HCT116 (cell line): ENCODE results near the gene FOXS1. TPM values are rescaled to one million over a fixed set of nuclear protein-coding genes. Genes with fewer than 3 reads are reported as not detected.

Source experiments
- ATAC-seq: fragments of 200-7000 bp; cut with Tn5 transposase; 2 replicates; pipeline ENCODE4 v1.9.1; 2020; ENCODE audit warnings: mild to moderate bottlenecking, moderate library complexity
- BruUV-seq: library from RNA; stranded (reverse); fragments of 400-500 nt; replicated peaks from 2 replicates; lab custom pipeline; 2021; lab: Mats Ljungman, UMichigan
- CTCF ChIA-PET: fragments of 300-600 bp; sonication (Branson Sonifier 250); formaldehyde crosslinking; loops from one replicate; lab custom pipeline; 2021; ENCODE audit warnings: antibody characterized with exemption; lab: Charles Lee
- POLR2A ChIA-PET: fragments of 300-600, 350-600 bp; sonication (Branson Sonifier 250); formaldehyde crosslinking; loops from one replicate; lab custom pipeline; 2021; ENCODE audit warnings: antibody characterized with exemption; lab: Charles Lee
- RAD21 ChIA-PET, 2 experiments: fragments of 300-600 bp; sonication (Branson Sonifier 250); formaldehyde crosslinking; loops; one replicate each; lab custom pipeline; 2023; ENCODE audit warnings: low total read pairs in 2 of 2; ENCODE audit not compliant: uncharacterized antibody in 2 of 2, unreplicated experiment in 2 of 2, low non-redundant PET in 1 of 2; lab: Charles Lee
- DNase-seq: peaks from one replicate; pipeline ENCODE4 v3.0.0-alpha.2; 2010; ENCODE audit warnings: low read depth, low spot score
- H2AFZ ChIP-seq: fragments of 200-600 bp; shearing (Covaris generic), sonication (generic); 2 replicates; pipeline ENCODE4 v1.6.1; 2017; ENCODE audit warnings: low read depth, mixed run types, mixed read lengths, antibody characterized with exemption, low read length; ENCODE audit not compliant: poor library complexity, severe bottlenecking
- H3K27ac ChIP-seq: 2 replicates; pipeline ENCODE4 v1.5.1; 2012; ENCODE audit warnings: low read depth, low read length
- H3K27me3 ChIP-seq: fragments of 200-600 bp; sonication (generic); 2 replicates; pipeline ENCODE4 v1.6.1; 2016; ENCODE audit warnings: mixed run types, low read length, mixed read lengths; ENCODE audit not compliant: insufficient read depth
- H3K36me3 ChIP-seq, 2 experiments: fragments of 200-500 bp in 1 of 2; fragments of 200-600 bp in 1 of 2; sonication (Bioruptor generic) in 1 of 2; sonication (generic) in 1 of 2; 2 replicates each; pipeline versions ENCODE4 v1.5.1 to v1.6.1; 2014 to 2016; ENCODE audit warnings: low read length in 2 of 2, inconsistent platforms in 1 of 2, mixed read lengths in 1 of 2, mixed run types in 1 of 2; ENCODE audit not compliant: insufficient read depth in 2 of 2, control insufficient read depth in 1 of 2
- H3K4me1 ChIP-seq, 2 experiments: fragments of 200-600 bp in 1 of 2; sonication (generic) in 1 of 2; 2 replicates each; pipeline versions ENCODE4 v1.5.1 to v1.6.1; 2012 to 2017; ENCODE audit warnings: low read length in 2 of 2, inconsistent platforms in 1 of 2, mild to moderate bottlenecking in 1 of 2, mixed read lengths in 1 of 2, mixed run types in 1 of 2, moderate library complexity in 1 of 2; ENCODE audit not compliant: insufficient read depth in 2 of 2, control insufficient read depth in 1 of 2
- H3K4me2 ChIP-seq: fragments of 200-600 bp; sonication (generic); 2 replicates; pipeline ENCODE4 v1.6.1; 2017; ENCODE audit warnings: mixed run types, low read length, mixed read lengths
- H3K4me3 ChIP-seq, 2 experiments: fragments of 200-600 bp in 1 of 2; sonication (generic) in 1 of 2; replicated peaks in 1 of 2; 2 replicates each; pipeline ENCODE4 v1.5.1; 2011 to 2016; ENCODE audit warnings: low read length in 2 of 2, control low read depth in 1 of 2, low read depth in 1 of 2, mild to moderate bottlenecking in 1 of 2, mixed read lengths in 1 of 2, mixed run types in 1 of 2
- H3K79me2 ChIP-seq: fragments of 200-600 bp; sonication (generic); 2 replicates; pipeline ENCODE4 v1.6.1; 2017; ENCODE audit warnings: mild to moderate bottlenecking, mixed run types, low read length, moderate library complexity, mixed read lengths; ENCODE audit not compliant: insufficient read depth
- H3K9ac ChIP-seq: fragments of 200-600 bp; sonication (generic); 2 replicates; pipeline ENCODE4 v1.6.1; 2016; ENCODE audit warnings: low read length, mixed read lengths
- H3K9me2 ChIP-seq: fragments of 200-600 bp; sonication (generic), shearing (Covaris generic); 2 replicates; pipeline ENCODE4 v1.6.1; 2017; ENCODE audit warnings: mixed run types, mild to moderate bottlenecking, moderate library complexity; ENCODE audit not compliant: insufficient read depth
- H3K9me3 ChIP-seq, 2 experiments: fragments of 200-500 bp in 1 of 2; fragments of 200-600 bp in 1 of 2; sonication (Bioruptor generic) in 1 of 2; sonication (generic) in 1 of 2; 2 replicates each; pipeline ENCODE4 v1.6.1; 2014 to 2017; ENCODE audit warnings: low read length in 2 of 2, mixed read lengths in 2 of 2, inconsistent platforms in 1 of 2, low read depth in 1 of 2, mild to moderate bottlenecking in 1 of 2, mixed run types in 1 of 2, moderate library complexity in 1 of 2; ENCODE audit not compliant: control insufficient read depth in 1 of 2, insufficient read depth in 1 of 2
- H4K20me1 ChIP-seq: fragments of 200-600 bp; sonication (generic), shearing (Covaris generic); 2 replicates; pipeline ENCODE4 v1.6.1; 2017; ENCODE audit warnings: mixed run types, mild to moderate bottlenecking, moderate library complexity; ENCODE audit not compliant: insufficient read depth
- CBX3 ChIP-seq: IDR thresholded peaks from 2 replicates; pipeline ENCODE4 v1.6.1; 2012; ENCODE audit warnings: low read depth
- EGR1 ChIP-seq: IDR thresholded peaks from 2 replicates; pipeline ENCODE4 v1.6.1; 2012; ENCODE audit warnings: low read depth
- EZH2phosphoT487 ChIP-seq: fragments of 200-600 bp; IDR thresholded peaks from 2 replicates; pipeline ENCODE4 v1.6.1; 2018; ENCODE audit warnings: antibody characterized with exemption, borderline replicate concordance
- FOSL1 ChIP-seq: IDR thresholded peaks from 2 replicates; pipeline ENCODE4 v1.6.1; 2012; ENCODE audit warnings: low read depth
- JUND ChIP-seq: IDR thresholded peaks from 2 replicates; pipeline ENCODE4 v1.6.1; 2012
- POLR2AphosphoS5 ChIP-seq: IDR thresholded peaks from 2 replicates; pipeline ENCODE4 v1.6.1; 2011; ENCODE audit warnings: mild to moderate bottlenecking, low read depth, low read length, moderate library complexity
- RAD21 ChIP-seq: IDR thresholded peaks from 2 replicates; pipeline ENCODE4 v1.6.1; 2012; ENCODE audit warnings: low read depth, mild to moderate bottlenecking
- SIN3A ChIP-seq: IDR thresholded peaks from 2 replicates; pipeline ENCODE4 v1.6.1; 2012; ENCODE audit warnings: low read depth
- SP1 ChIP-seq: IDR thresholded peaks from 2 replicates; pipeline ENCODE4 v1.6.1; 2012; ENCODE audit warnings: low read depth
- SRF ChIP-seq: IDR thresholded peaks from 2 replicates; pipeline ENCODE4 v1.6.1; 2012; ENCODE audit warnings: low read depth
- TCF7L2 ChIP-seq: IDR thresholded peaks from 2 replicates; pipeline ENCODE4 v1.7.0; 2011; ENCODE audit warnings: borderline replicate concordance, inconsistent platforms; ENCODE audit not compliant: insufficient read depth, insufficient read length; ENCODE audit errors: extremely low read depth
- ZNF274 ChIP-seq: fragments of 200-500 bp; sonication (Bioruptor generic); IDR thresholded peaks from 2 replicates; pipeline ENCODE4 v1.6.1; 2014; ENCODE audit warnings: mild to moderate bottlenecking, low read depth, low read length, inconsistent platforms
- intact Hi-C: fragments of 100-400 bp; cut with micrococcal nuclease; formaldehyde crosslinking; loops from 2 replicates; pipeline ENCODE4 v1.10.0; 2022
- total RNA-seq: library from RNA; stranded (reverse); gene quantifications from one replicate; pipeline ENCODE4 v1.2.1, GENCODE V29; 2021; ENCODE audit not compliant: unreplicated experiment
- TF ChIP-seq, protein P1 (sequence below): IDR thresholded peaks from 2 replicates; pipeline ENCODE4 v1.6.1; 2012
- TF ChIP-seq, protein P2 (sequence below): IDR thresholded peaks from 2 replicates; pipeline ENCODE4 v1.6.1; 2012; ENCODE audit warnings: low read depth

FOXS1 gene
- total RNA-seq, 1 experiment from 2014 or later = not detected

DNA sequence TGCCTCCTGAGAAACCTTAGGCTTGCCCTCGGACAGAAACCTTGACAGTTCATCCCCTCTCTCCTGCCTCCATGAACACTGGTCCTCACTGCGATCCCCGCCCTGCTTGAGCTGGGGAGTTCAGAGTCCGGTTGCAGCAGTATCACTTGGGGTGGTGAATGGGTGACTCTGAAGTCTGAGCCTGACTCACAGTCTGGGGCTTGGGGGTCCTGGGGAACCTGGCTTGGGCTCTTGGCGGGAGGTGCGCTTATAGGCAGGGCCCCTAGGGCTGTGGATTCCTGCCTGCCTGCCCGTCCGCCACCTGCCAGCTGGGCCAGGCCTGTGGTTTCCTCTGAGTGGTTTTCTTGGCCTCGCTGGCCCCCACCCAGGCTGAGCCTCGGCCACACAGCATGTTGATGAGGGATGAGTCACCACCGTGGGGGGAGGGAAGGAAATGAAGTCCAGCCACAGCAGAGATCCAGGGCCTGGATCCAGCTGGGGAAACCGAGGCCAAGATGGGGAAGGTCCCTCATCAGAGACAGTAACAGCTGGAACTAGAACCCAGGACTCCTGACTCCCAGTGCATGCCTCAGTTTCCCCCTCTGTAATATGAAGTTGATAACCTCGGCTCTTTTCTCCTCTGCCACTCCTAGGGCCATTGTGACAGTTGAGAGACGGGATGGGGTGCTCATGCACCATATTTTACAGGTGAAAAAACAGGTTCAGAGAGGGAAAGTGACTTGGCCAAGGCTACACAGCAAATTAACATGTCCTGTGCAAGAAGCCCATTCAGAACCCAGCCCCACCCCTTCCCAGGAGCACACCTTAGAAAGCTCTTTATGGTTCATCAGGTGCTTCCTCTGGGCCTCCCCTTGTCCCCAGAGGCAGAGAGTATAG lies 9.2 kb downstream of the FOXS1 start:
- Histone ChIP-seq H3K9ac (no peak overlapping the region), H3K4me1 (peaks cover 17 to 46% of the 10 kb centered on the region in 2 experiments), H4K20me1 (no peaks in the 10 kb centered on the region), H3K79me2 (no peaks in the 10 kb centered on the region), H3K9me3 (no peaks in the 10 kb centered on the region), H3K27ac (no peak overlapping the region; the same call in 1 of the 2 replicates), H3K27me3 (no peaks in the 10 kb centered on the region), H3K36me3 (no peaks in the 10 kb centered on the region), H3K4me3 (peak overlapping the region in 1 of 2 experiments; percentile 7; a peak in 2 of 4 replicates), H3K4me2 (peak overlapping the region; percentile 58), H2AFZ (no peak overlapping the region), H3K9me2 (no peaks in the 10 kb centered on the region)
- ChIA-PET POLR2A (no interaction called here), CTCF (interaction anchor here (1.4 to 3.4 kb wide), 5 partner anchors 9 to 24 kb away, joined by 3 to 20 read pairs (median 10); partner anchors contain the start of gene FOXS1), RAD21 (no interaction called here)
- intact Hi-C loops = no loop called here
- no TSS peak for BruUV-seq
- peak; percentile 86 for ATAC-seq
- DNase-seq = peak; percentile 51
- TF ChIP-seq SIN3A (no peak), FOSL1 (peak; percentile 91), ZNF274 (no peak), EGR1 (no peak), RAD21 (no peak), EZH2phosphoT487 (no peak), SRF (no peak), CBX3 (0 out of 2 replicates have a peak, but pooled peaks have one; percentile 45), SP1 (peak; percentile 57; the same call in 1 of the 2 replicates), TCF7L2 (no peak), JUND (peak; percentile 93), POLR2AphosphoS5 (peak; percentile 34)
- TF ChIP-seq, protein P1, sequence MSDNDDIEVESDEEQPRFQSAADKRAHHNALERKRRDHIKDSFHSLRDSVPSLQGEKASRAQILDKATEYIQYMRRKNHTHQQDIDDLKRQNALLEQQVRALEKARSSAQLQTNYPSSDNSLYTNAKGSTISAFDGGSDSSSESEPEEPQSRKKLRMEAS = peak; percentile 85
- TF ChIP-seq, protein P2, sequence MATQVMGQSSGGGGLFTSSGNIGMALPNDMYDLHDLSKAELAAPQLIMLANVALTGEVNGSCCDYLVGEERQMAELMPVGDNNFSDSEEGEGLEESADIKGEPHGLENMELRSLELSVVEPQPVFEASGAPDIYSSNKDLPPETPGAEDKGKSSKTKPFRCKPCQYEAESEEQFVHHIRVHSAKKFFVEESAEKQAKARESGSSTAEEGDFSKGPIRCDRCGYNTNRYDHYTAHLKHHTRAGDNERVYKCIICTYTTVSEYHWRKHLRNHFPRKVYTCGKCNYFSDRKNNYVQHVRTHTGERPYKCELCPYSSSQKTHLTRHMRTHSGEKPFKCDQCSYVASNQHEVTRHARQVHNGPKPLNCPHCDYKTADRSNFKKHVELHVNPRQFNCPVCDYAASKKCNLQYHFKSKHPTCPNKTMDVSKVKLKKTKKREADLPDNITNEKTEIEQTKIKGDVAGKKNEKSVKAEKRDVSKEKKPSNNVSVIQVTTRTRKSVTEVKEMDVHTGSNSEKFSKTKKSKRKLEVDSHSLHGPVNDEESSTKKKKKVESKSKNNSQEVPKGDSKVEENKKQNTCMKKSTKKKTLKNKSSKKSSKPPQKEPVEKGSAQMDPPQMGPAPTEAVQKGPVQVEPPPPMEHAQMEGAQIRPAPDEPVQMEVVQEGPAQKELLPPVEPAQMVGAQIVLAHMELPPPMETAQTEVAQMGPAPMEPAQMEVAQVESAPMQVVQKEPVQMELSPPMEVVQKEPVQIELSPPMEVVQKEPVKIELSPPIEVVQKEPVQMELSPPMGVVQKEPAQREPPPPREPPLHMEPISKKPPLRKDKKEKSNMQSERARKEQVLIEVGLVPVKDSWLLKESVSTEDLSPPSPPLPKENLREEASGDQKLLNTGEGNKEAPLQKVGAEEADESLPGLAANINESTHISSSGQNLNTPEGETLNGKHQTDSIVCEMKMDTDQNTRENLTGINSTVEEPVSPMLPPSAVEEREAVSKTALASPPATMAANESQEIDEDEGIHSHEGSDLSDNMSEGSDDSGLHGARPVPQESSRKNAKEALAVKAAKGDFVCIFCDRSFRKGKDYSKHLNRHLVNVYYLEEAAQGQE = no peak
- TF ChIP-seq, all 23 proteins: peak for 6
